H9 (cell line): ENCODE results near the gene ARHGAP4. TPM values are rescaled to one million over a fixed set of nuclear protein-coding genes. Genes with fewer than 3 reads are reported as not detected.

ENCODE experiments used
- DNase-seq: peaks from one replicate; pipeline ENCODE4 v3.0.0-alpha.2; 2017
- H2AFZ ChIP-seq: one replicate; pipeline ENCODE4 v1.6.1; 2013; ENCODE audit warnings: mild to moderate bottlenecking, low read length, control low read depth, moderate library complexity
- H2AK5ac ChIP-seq: 2 replicates; pipeline ENCODE4 v1.6.1; 2013; ENCODE audit warnings: low read length, control low read depth, mixed read lengths; ENCODE audit not compliant: insufficient read length
- H2BK120ac ChIP-seq: one replicate; pipeline ENCODE4 v1.6.1; 2013; ENCODE audit warnings: low read depth, mild to moderate bottlenecking, low read length, control low read depth, inconsistent platforms; ENCODE audit not compliant: poor library complexity, severe bottlenecking
- H2BK12ac ChIP-seq: 2 replicates; pipeline ENCODE4 v1.6.1; 2013; ENCODE audit warnings: low read length, control low read depth, mixed read lengths, low read depth; ENCODE audit not compliant: insufficient read length
- H2BK15ac ChIP-seq: 2 replicates; pipeline ENCODE4 v1.6.1; 2013; ENCODE audit warnings: low read depth, low read length, control low read depth
- H2BK20ac ChIP-seq: one replicate; pipeline ENCODE4 v1.6.1; 2013; ENCODE audit warnings: low read depth, mild to moderate bottlenecking, low read length, control low read depth, inconsistent platforms; ENCODE audit not compliant: poor library complexity, severe bottlenecking
- H2BK5ac ChIP-seq: 2 replicates; pipeline ENCODE4 v1.6.1; 2013; ENCODE audit warnings: low read length, control low read depth, mixed read lengths; ENCODE audit not compliant: insufficient read length
- H3K14ac ChIP-seq: 2 replicates; pipeline ENCODE4 v1.6.1; 2013; ENCODE audit warnings: low read length, control low read depth; ENCODE audit not compliant: insufficient read depth
- H3K18ac ChIP-seq: 2 replicates; pipeline ENCODE4 v1.6.1; 2013; ENCODE audit warnings: low read depth, mild to moderate bottlenecking, mixed read lengths, low read length, control low read depth; ENCODE audit not compliant: insufficient read length
- H3K23ac ChIP-seq: 2 replicates; pipeline ENCODE4 v1.6.1; 2013; ENCODE audit warnings: low read length, control low read depth, mixed read lengths, low read depth; ENCODE audit not compliant: insufficient read length
- H3K23me2 ChIP-seq: 2 replicates; pipeline ENCODE4 v1.6.1; 2013; ENCODE audit warnings: low read depth, mild to moderate bottlenecking, mixed read lengths, low read length, control low read depth; ENCODE audit not compliant: insufficient read length, poor library complexity, severe bottlenecking
- H3K27ac ChIP-seq: 2 replicates; pipeline ENCODE4 v1.5.1; 2013; ENCODE audit warnings: low read length, control low read depth, mixed read lengths, low read depth; ENCODE audit not compliant: insufficient read length
- H3K27me3 ChIP-seq: 2 replicates; pipeline ENCODE4 v1.6.1; 2013; ENCODE audit warnings: low read length, control low read depth, inconsistent platforms; ENCODE audit not compliant: insufficient read depth
- H3K4ac ChIP-seq: 2 replicates; pipeline ENCODE4 v1.6.1; 2013; ENCODE audit warnings: low read depth, mild to moderate bottlenecking, control low read depth, inconsistent platforms, low read length, moderate library complexity
- H3K4me1 ChIP-seq: 2 replicates; pipeline ENCODE4 v1.6.1; 2013; ENCODE audit warnings: low read length, control low read depth, inconsistent platforms; ENCODE audit not compliant: insufficient read depth
- H3K4me2 ChIP-seq: 2 replicates; pipeline ENCODE4 v1.6.1; 2013; ENCODE audit warnings: low read length, control low read depth, mixed read lengths; ENCODE audit not compliant: insufficient read length, insufficient read depth
- H3K56ac ChIP-seq: 2 replicates; pipeline ENCODE4 v1.6.1; 2013; ENCODE audit warnings: low read depth, mild to moderate bottlenecking, mixed read lengths, low read length, control low read depth; ENCODE audit not compliant: insufficient read length
- H3K79me1 ChIP-seq: 2 replicates; pipeline ENCODE4 v1.6.1; 2013; ENCODE audit warnings: low read depth, mild to moderate bottlenecking, moderate library complexity, low read length, control low read depth, inconsistent platforms; ENCODE audit not compliant: insufficient read depth, poor library complexity, severe bottlenecking
- H3K79me2 ChIP-seq: 2 replicates; pipeline ENCODE4 v1.6.1; 2013; ENCODE audit warnings: low read length, control low read depth, inconsistent platforms; ENCODE audit not compliant: insufficient read depth
- H3K9ac ChIP-seq: 2 replicates; pipeline ENCODE4 v1.6.1; 2013; ENCODE audit warnings: low read length, control low read depth, mixed read lengths; ENCODE audit not compliant: insufficient read length; ENCODE audit errors: extremely low read depth
- H3K9me3 ChIP-seq: one replicate; pipeline ENCODE4 v1.6.1; 2013; ENCODE audit warnings: low read depth, low read length, inconsistent platforms; ENCODE audit not compliant: control insufficient read depth
- H3T11ph ChIP-seq: one replicate; pipeline ENCODE4 v1.6.1; 2013; ENCODE audit warnings: mild to moderate bottlenecking, low read length, control low read depth, inconsistent platforms
- H4K20me1 ChIP-seq: one replicate; pipeline ENCODE4 v1.6.1; 2013; ENCODE audit not compliant: control insufficient read depth, insufficient read length, insufficient read depth
- H4K5ac ChIP-seq: 2 replicates; pipeline ENCODE4 v1.6.1; 2013; ENCODE audit warnings: low read depth, mild to moderate bottlenecking, mixed read lengths, low read length, control low read depth; ENCODE audit not compliant: insufficient read length
- H4K8ac ChIP-seq: replicated peaks from 2 replicates; pipeline ENCODE4 v1.6.1; 2013; ENCODE audit warnings: low read length, control low read depth, mixed read lengths, low read depth; ENCODE audit not compliant: insufficient read length
- H4K91ac ChIP-seq: 2 replicates; pipeline ENCODE4 v1.6.1; 2013; ENCODE audit warnings: low read depth, mild to moderate bottlenecking, moderate library complexity, mixed read lengths, low read length, control low read depth; ENCODE audit not compliant: insufficient read length
- H3K27ac Mint-ChIP-seq, 3 experiments: 2 replicates in 2 of 3; 3 replicates in 1 of 3; pipeline ENCODE4 v1.8.0; 2020 to 2021; ENCODE audit warnings: mixed read lengths in 3 of 3, mild to moderate bottlenecking in 1 of 3, moderate library complexity in 1 of 3
- H3K27me3 Mint-ChIP-seq: 2 replicates; pipeline ENCODE4 v1.8.0; 2021; ENCODE audit warnings: low read depth, mild to moderate bottlenecking, moderate library complexity, mixed read lengths
- H3K36me3 Mint-ChIP-seq, 3 experiments: 2 replicates in 2 of 3; 3 replicates in 1 of 3; pipeline ENCODE4 v1.8.0; 2020 to 2021; ENCODE audit warnings: low read depth in 3 of 3, mixed read lengths in 3 of 3; ENCODE audit not compliant: insufficient read depth in 1 of 3
- H3K4me1 Mint-ChIP-seq, 2 experiments: 2 replicates each; pipeline ENCODE4 v1.8.0; 2020; ENCODE audit warnings: mixed read lengths in 2 of 2
- H3K4me3 Mint-ChIP-seq, 2 experiments: 2 replicates in 1 of 2; 3 replicates in 1 of 2; pipeline ENCODE4 v1.8.0; 2020 to 2021; ENCODE audit warnings: mild to moderate bottlenecking in 2 of 2, mixed read lengths in 2 of 2, moderate library complexity in 1 of 2
- H3K9me3 Mint-ChIP-seq, 2 experiments: 2 replicates in 1 of 2; 3 replicates in 1 of 2; pipeline ENCODE4 v1.8.0; 2020; ENCODE audit warnings: mild to moderate bottlenecking in 2 of 2, mixed read lengths in 2 of 2, moderate library complexity in 1 of 2
- WGBS: extraction: QIAGEN DNeasy Blood & Tissue Kit; methylation state at CpG from one replicate; pipeline ENCODE4 v1.1.7; 2013; ENCODE audit warnings: missing lambda C conversion rate, low lambda C conversion rate, mixed read lengths; ENCODE audit not compliant: insufficient read length; ENCODE audit errors: extremely low coverage; 5-methylcytosine and 5-hydroxymethylcytosine counted together
- total RNA-seq: library from RNA; stranded (reverse); gene quantifications from 2 replicates; pipeline ENCODE4 v1.2.1, GENCODE V29; 2021
- TF ChIP-seq, protein P1 (sequence below): fragments of 200-600 bp; sonication (generic); conservative IDR thresholded peaks from 3 replicates; pipeline ENCODE4 v1.8.0; 2021; ENCODE audit warnings: antibody characterized with exemption, mild to moderate bottlenecking

The ARHGAP4 gene
- total RNA-seq, 1 experiment from 2014 or later: 37.8 TPM

DNA sequence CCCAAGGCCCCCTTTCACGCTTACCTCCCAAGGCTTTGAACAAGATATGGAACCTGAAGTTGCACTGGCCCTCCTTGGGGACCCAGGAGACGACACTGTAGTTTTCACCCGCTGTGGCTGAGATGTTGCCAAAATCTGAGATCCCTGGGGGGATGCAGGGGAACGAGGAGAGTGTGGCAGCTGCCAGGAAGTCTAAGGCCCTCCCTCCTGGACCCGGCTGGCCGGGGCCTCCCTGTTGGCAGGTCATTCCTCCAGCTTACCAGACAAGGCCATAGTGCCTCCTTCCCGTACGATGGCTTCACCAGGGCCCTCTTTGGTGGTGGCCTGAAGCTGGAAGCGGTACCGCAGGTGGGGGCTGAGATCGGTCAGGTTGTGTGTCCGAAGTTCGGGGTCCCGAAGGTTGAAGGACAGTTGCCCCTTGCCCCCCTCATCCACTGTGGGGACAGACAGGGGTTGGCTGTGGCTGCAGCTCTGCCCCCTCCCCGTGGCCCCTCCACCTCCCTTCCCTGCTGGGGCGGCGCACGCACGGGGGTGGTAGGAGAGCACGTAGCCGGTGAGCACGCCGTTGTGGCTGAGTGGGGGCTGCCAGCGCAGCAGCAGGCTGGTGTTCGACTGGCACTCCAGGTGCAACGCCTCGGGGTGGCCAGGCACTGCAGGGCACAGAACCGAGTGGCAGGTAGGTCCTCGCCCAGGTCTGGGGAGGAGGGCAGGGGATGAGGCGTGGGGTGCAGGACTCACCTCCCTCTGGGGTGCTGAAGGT lies 61.3 kb downstream of the ARHGAP4 start:
- H2BK15ac ChIP-seq: no peak overlapping the region
- H3K23me2 ChIP-seq: no peaks in the 10 kb centered on the region
- H2BK120ac ChIP-seq: no peak overlapping the region
- H3K56ac ChIP-seq: no peak overlapping the region
- no peaks in the 10 kb centered on the region for H3K79me2 ChIP-seq
- H3K27me3 ChIP-seq: no peaks in the 10 kb centered on the region
- peaks cover 22% of the 10 kb centered on the region for H3K9me3 ChIP-seq
- H3K4ac ChIP-seq: no peak overlapping the region
- Mint-ChIP-seq H3K36me3 (peaks cover 12 to 35% (median 13%) of the 10 kb centered on the region in 3 experiments), H3K27me3 (peaks cover 1% of the 10 kb centered on the region), H3K27ac (no peak overlapping the region), H3K9me3 (peaks cover 69 to 83% of the 10 kb centered on the region in 2 experiments), H3K4me1 (peaks cover 13 to 27% of the 10 kb centered on the region in 2 experiments), H3K4me3 (no peak overlapping the region)
- no CpG with 5 or more reads among the region's 30 CpGs for WGBS
- H2BK20ac ChIP-seq: no peak overlapping the region
- no peak overlapping the region for H4K91ac ChIP-seq
- H3K18ac ChIP-seq: no peak overlapping the region
- no peaks in the 10 kb centered on the region for H3K79me1 ChIP-seq
- no peak overlapping the region for H3K23ac ChIP-seq
- H4K20me1 ChIP-seq: no peaks in the 10 kb centered on the region
- no peak overlapping the region for H2BK5ac ChIP-seq
- H3K27ac ChIP-seq: no peak overlapping the region
- no peak overlapping the region for H3K9ac ChIP-seq
- H4K5ac ChIP-seq: no peak overlapping the region
- H3K4me1 ChIP-seq: no peaks in the 10 kb centered on the region
- no peak overlapping the region for H3K4me2 ChIP-seq
- H3T11ph ChIP-seq: no peak overlapping the region
- TF ChIP-seq, protein P1, sequence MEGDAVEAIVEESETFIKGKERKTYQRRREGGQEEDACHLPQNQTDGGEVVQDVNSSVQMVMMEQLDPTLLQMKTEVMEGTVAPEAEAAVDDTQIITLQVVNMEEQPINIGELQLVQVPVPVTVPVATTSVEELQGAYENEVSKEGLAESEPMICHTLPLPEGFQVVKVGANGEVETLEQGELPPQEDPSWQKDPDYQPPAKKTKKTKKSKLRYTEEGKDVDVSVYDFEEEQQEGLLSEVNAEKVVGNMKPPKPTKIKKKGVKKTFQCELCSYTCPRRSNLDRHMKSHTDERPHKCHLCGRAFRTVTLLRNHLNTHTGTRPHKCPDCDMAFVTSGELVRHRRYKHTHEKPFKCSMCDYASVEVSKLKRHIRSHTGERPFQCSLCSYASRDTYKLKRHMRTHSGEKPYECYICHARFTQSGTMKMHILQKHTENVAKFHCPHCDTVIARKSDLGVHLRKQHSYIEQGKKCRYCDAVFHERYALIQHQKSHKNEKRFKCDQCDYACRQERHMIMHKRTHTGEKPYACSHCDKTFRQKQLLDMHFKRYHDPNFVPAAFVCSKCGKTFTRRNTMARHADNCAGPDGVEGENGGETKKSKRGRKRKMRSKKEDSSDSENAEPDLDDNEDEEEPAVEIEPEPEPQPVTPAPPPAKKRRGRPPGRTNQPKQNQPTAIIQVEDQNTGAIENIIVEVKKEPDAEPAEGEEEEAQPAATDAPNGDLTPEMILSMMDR: no peak
- H2AFZ ChIP-seq: no peak overlapping the region
- no peak overlapping the region for H2BK12ac ChIP-seq
- H2AK5ac ChIP-seq: no peak overlapping the region
- H3K14ac ChIP-seq: no peak overlapping the region
- no peak for DNase-seq
- H4K8ac ChIP-seq: no peak overlapping the region
